HG02938 (cell line): ENCODE measurements around the gene OXSM.

Experiments
- ATAC-seq: cut with Tn5 transposase; IDR thresholded peaks from one replicate; pipeline ENCODE4 v1.9.1; 2021; ENCODE audit warnings: mild to moderate bottlenecking, moderate library complexity; ENCODE audit not compliant: unreplicated experiment

The OXSM gene

DNA sequence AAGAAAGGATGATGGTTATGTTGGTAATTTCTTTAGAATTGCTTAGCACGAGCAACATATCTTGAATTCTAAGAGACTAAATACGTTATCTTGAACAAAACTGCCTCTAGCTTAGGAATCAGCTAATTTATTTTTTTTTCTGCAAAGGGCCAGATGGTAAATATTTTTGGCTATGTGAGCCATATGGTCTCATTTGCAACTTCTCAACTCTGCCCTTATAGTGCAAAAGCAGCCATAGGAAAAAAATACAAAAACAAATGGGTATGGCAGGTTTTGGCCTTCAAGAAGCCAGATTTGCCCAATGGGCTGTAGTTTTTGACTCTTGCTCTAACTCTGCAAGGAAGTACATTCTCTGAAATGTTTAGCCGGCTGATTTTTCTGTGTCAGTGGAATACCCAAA, 11.9 kb downstream of the OXSM start:
- no peak for ATAC-seq

- no peak for ATAC-seq
Observed at GRCh38 chr3:25803833-25804232, 13.9 kb downstream of the OXSM start.

DNA sequence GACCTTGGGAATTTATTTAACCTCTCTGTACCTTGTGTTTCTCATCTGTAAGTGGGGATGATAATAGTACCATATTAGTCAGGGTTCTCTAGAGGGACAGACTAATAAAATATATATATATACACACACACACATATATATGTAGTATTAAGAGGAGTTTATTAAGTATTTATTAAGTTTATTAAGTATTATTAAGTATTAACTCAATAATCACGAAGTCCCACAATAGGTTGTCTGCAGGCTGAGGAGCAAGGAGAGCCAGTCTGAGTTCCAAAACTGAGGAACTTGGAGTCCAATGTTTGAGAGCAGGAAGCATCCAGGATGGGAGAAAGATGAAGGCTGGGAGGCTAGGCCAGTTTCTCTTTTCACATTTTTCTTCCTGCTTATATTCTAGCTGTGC, 14.8 kb downstream of the OXSM start:
- no peak for ATAC-seq

GRCh38 chr3:25812644-25813043, 22.8 kb downstream of the OXSM start:
- ATAC-seq = no peak

DNA sequence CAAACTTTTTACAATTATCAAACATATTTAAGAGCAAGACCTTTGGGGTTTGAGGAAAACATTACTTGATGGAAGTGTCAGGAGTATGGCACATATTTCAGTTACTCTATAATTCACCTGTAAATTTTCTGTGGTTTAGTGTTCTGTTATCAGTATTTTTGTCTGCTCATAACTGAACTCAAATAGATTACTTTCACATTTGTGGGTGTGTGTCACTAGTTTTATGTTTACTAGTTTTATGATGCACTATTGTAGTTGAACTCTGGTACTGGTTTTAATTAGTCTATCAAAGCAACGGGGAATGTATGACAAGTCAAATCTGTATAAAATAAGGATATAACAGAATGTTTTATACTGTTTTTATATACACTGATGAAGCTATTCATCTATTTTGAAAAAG, 27.2 kb downstream of the OXSM start:
- ATAC-seq = peak; percentile 53

- no peak for ATAC-seq
Observed at GRCh38 chr3:25817638-25818037, 27.7 kb downstream of the OXSM start.

DNA sequence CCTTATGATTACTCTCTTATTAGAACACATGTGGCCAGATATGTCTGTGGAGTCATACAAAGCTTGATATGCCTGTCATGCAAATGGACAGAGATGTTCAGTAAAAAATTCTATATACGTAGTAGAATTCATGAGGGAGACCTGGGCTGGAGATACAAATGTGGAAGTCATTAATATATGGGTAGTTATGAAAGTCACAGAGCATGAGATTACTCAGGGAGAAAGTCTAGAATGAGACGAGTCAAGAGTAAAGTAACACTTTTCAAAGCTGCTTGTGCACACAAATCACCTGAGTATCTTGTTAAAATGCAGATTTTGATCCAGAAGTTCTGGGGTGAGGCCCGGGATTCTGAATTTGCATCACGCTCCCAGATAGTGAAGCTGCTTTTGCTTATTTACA, 28.4 kb downstream of the OXSM start:
- peak; percentile 37 for ATAC-seq

DNA sequence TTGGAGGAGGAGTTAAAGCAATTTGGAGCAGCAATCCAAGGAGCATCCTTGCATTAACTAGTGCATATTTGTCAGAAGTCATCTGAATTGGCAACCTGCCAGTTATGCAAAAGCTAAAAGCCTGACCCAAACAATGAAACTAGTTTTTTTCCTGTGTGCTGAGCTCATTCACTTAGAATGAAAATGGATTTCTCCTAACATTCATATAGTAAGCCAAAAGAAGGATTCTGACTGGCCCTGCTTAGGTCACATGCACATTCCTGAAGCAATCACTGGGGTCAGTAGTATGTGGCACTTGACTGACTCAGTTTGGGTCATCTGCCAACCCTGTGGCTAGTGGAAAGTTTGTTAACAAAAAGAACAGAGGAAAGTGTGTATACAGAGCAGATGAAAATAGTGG, 30.5 kb downstream of the OXSM start:
- no peak for ATAC-seq

DNA sequence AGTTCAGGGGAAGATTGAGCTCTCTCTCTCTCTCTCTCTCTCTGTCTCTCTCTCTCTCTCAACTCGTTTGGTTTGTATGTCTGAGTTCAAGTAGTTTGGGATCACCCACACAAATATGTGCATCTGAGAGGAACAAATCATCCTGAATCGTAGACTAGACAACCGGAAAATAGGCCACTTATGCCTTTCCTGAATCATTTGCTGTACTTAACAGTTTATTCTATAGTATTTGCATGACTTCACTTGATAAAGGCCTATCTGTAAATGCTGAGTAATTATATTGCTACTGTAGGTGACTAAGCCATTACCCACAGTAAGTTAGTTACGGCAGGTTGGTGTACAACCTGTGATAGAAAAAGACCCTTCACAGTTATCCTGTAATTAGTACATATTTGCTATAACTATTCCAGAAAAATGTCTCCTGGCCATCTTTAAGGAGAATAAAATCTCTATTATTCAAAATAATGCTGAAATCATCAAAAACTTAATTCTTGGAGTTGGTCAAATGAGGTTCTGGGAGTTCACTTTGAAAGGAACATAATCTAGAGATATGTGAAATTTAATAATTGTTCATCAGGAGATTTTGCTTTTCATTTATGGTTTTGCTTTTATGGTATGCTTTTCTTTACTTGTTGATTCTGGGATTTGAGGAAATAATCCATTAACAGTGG, 31.1 kb downstream of the OXSM start:
- ATAC-seq = no peak

DNA sequence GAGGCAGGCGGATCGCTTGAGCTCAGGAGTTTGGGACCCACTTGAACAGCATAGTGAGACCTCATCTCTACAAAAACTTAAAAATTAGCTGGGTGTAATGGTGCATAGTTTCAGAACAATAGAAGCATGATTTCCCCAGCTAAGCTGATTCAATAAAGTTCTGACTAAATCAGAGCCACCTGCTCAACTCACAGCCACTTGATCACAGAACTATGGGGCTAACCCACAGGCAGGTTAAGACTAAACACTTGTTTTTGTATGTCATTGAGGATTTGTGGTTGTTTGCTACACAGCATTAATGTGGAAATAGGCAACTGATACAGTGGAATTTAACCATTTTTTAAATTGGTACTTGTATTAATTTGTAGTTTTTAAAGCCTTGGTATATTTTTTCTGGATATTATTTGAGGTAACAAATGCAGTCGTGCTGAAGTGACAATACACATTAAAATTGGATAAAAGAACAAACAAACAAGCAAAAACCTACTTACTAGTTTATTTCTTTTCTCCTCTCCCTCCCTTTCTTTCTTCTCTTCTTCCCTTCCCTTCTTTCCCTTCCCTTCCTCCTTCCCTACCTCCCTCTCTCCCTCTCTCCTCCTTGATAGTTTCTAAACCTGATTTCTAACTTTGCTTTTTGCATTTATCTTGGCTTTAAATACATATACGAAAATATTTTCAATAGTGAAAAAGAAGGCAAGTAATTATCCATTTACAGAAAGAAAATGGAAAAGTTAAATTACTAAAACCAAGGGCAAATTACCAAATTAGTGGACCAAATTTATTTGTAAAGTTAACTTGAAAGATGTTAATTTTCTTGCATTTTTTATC, 32.1 kb downstream of the OXSM start:
- no peak for ATAC-seq

DNA sequence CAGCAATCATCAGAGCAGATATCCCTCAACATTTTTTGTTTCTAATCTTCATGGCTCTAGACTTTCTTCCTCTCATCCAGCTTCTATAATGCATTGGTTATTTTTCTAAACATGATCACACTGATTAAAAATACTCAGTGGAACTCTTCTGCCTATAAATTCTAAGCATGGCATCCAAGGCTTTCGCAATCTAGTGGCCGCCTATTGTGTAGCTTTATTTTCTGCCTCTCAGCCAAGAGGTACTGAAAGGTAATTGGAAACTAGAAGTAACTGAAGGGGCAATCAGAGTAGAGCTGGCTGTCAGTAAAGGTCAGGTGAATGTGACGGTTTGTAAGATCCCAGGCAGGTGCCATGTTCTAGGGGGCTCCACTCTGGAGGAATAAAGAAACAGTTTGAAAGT, 33.4 kb downstream of the OXSM start:
- ATAC-seq = no peak

DNA sequence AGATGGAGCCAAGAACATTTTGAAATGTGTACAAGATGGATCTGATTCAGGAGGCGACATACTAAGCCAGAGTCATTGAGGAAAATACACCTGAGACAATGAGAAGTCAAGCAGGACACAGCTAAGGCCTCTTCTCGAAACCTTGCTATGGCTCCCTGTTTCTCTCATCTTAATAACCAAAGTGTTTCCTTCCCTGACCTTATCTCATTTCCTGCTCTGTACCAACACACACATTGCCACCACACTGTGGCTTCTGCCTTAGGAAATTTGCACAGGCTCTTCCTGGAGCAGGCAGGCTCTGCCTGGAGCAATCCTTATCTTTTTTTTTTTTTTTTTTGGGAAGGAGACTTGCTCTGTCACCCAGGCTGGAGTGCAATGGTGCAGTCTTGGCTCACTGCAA, 36.6 kb downstream of the OXSM start:
- no peak for ATAC-seq

- no peak for ATAC-seq
Observed at GRCh38 chr3:25830373-25831280, 40.7 kb downstream of the OXSM start.

DNA sequence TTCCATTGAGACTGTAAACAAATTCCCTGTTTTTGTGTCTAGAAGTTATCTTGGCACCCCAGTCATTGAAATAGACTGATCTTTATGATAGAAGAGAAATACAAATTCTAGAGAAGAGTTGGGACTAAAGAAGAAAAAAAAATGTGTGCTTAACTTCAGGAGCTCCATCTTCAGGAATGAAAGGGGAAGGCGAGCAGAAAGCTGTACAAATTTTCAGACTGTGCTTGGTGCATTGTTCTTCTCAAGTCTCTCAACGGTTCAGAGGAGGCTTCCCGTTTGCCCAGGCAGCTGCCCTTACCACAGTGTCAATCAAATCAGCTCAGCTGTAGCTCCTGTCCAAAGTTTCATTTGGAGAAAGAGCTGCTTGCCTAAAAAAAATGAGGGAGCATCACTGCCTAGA, 41.7 kb downstream of the OXSM start:
- ATAC-seq = no peak

DNA sequence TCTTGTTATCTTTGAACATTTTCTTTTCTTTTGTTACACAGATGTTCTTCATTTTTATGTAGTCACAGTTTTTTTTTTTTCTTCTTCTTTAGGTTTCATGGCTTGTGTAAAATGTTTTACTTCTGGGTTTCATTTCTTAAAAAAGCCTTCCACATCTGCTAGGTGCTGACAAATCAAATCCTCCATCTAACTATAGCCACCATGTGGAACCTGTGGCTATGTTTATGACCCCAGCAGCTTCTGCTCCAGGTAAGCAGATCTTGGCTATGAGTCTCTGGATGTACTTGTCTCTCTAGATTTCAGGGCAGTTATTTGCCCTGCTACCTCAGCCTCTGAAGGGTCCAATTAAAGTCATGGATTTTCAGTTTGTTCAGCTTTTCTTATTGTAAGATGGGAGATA, 44.5 kb downstream of the OXSM start:
- peak; percentile 63 for ATAC-seq

DNA sequence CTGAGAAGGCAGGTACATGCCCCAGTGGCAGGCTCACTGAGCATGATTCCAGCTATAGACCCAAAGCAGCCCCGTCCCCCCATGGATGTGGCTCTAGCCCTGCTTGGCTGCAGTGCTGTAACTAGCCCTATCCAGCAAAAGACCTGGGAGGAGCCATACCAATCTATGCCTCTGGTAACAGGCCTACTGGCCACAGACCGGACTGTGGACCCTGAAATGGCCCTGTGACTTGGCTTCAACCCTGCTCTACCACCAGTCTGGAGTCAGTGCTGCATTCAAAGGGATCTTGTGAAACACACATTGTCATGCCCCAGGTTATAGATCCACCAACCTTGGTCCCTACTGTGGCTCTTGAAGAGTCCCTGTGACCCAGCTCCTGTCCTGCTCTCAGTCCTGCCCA, 46.7 kb downstream of the OXSM start:
- no peak for ATAC-seq

- no peak for ATAC-seq
Observed at GRCh38 chr3:25837038-25837437, 47.1 kb downstream of the OXSM start.

- ATAC-seq = no peak
Observed at GRCh38 chr3:25840099-25840498, 50.2 kb downstream of the OXSM start.

GRCh38 chr3:25843332-25843731, 53.4 kb downstream of the OXSM start:
- ATAC-seq = no peak
